GM23338 (cell line): ENCODE measurements around the gene CLEC14A. TPM values are rescaled to one million over a fixed set of nuclear protein-coding genes. Genes with fewer than 3 reads are reported as not detected.

ENCODE experiments used
- ATAC-seq: fragments of 200-7000 bp; cut with Tn5 transposase; 3 replicates; pipeline ENCODE4 v1.9.1; 2020
- DNase-seq: peaks from one replicate; pipeline ENCODE4 v3.0.0-alpha.2; 2015; ENCODE audit warnings: low spot score
- H2AFZ ChIP-seq: fragments of 200-600 bp; sonication (generic); 2 replicates; pipeline ENCODE4 v1.8.0; 2016; ENCODE audit warnings: antibody characterized with exemption, mild to moderate bottlenecking, moderate library complexity
- H3F3A ChIP-seq: fragments of 200-600 bp; sonication (generic); replicated peaks from 2 replicates; pipeline ENCODE4 v1.8.0; 2017; ENCODE audit warnings: antibody characterized with exemption, mixed run types, low read depth
- H3K27ac ChIP-seq: fragments of 200-600 bp; sonication (generic); 2 replicates; pipeline ENCODE4 v1.6.1; 2016; ENCODE audit warnings: low read depth
- H3K27me3 ChIP-seq: fragments of 200-600 bp; sonication (generic); 2 replicates; pipeline ENCODE4 v1.8.0; 2016; ENCODE audit warnings: mild to moderate bottlenecking, mixed run types, moderate library complexity; ENCODE audit not compliant: insufficient read depth
- H3K36me3 ChIP-seq: fragments of 200-600 bp; sonication (generic); 2 replicates; pipeline ENCODE4 v1.8.0; 2016; ENCODE audit warnings: mild to moderate bottlenecking; ENCODE audit not compliant: insufficient read depth
- H3K4me1 ChIP-seq: fragments of 200-600 bp; sonication (generic); 2 replicates; pipeline ENCODE4 v1.8.0; 2016; ENCODE audit warnings: mild to moderate bottlenecking, moderate library complexity; ENCODE audit not compliant: insufficient read depth
- H3K4me2 ChIP-seq: fragments of 200-600 bp; sonication (generic); 2 replicates; pipeline ENCODE4 v1.7.1; 2017; ENCODE audit warnings: mixed run types
- H3K4me3 ChIP-seq: fragments of 200-600 bp; sonication (generic); 2 replicates; pipeline ENCODE4 v1.6.1; 2016; ENCODE audit warnings: mixed run types
- H3K79me2 ChIP-seq: fragments of 200-600 bp; sonication (generic); replicated peaks from 2 replicates; pipeline ENCODE4 v1.8.0; 2017; ENCODE audit warnings: mild to moderate bottlenecking; ENCODE audit not compliant: insufficient read depth
- H3K9me2 ChIP-seq: fragments of 200-600 bp; sonication (generic); 2 replicates; pipeline ENCODE4 v1.8.0; 2017; ENCODE audit not compliant: insufficient read depth
- H4K20me1 ChIP-seq: fragments of 200-600 bp; sonication (generic); replicated peaks from 2 replicates; pipeline ENCODE4 v1.8.0; 2017; ENCODE audit warnings: mild to moderate bottlenecking; ENCODE audit not compliant: insufficient read depth
- H3K27ac Mint-ChIP-seq: 2 replicates; pipeline ENCODE4 v1.8.0; 2020; ENCODE audit warnings: inconsistent platforms, mild to moderate bottlenecking, moderate library complexity, mixed read lengths
- H3K27me3 Mint-ChIP-seq: 3 replicates; pipeline ENCODE4 v1.8.0; 2022; ENCODE audit warnings: low read depth, mild to moderate bottlenecking, moderate library complexity, mixed read lengths, inconsistent platforms; ENCODE audit not compliant: insufficient read depth, poor library complexity
- H3K36me3 Mint-ChIP-seq: 3 replicates; pipeline ENCODE4 v1.8.0; 2021; ENCODE audit warnings: low read depth, mild to moderate bottlenecking, inconsistent platforms, moderate library complexity, mixed read lengths
- H3K4me1 Mint-ChIP-seq: 3 replicates; pipeline ENCODE4 v1.8.0; 2020; ENCODE audit warnings: mild to moderate bottlenecking, inconsistent platforms, mixed read lengths
- H3K4me3 Mint-ChIP-seq: 3 replicates; pipeline ENCODE4 v1.8.0; 2021; ENCODE audit warnings: moderate library complexity, mild to moderate bottlenecking, inconsistent platforms, mixed read lengths
- H3K9me3 Mint-ChIP-seq: 3 replicates; pipeline ENCODE4 v1.8.0; 2020; ENCODE audit warnings: moderate library complexity, mild to moderate bottlenecking, inconsistent platforms, mixed read lengths
- CREB1 ChIP-seq: fragments of 250-450 bp; sonication (Bioruptor Pico); IDR thresholded peaks from 2 replicates; pipeline ENCODE4 v1.5.0; 2020; ENCODE audit warnings: low read depth, mild to moderate bottlenecking, moderate library complexity
- CTCF ChIP-seq, 2 experiments: fragments of 200-600 bp in 1 of 2; sonication (generic) in 1 of 2; conservative IDR thresholded peaks; 2 replicates each; pipeline versions ENCODE4 v1.5.1 to v1.6.1; 2016 to 2017; ENCODE audit warnings: antibody characterized with exemption in 2 of 2, low read depth in 2 of 2, mild to moderate bottlenecking in 2 of 2, moderate library complexity in 1 of 2
- ETS1 ChIP-seq: IDR thresholded peaks from 2 replicates; pipeline ENCODE4 v1.6.1; 2016; ENCODE audit warnings: antibody characterized with exemption
- EZH2 ChIP-seq: fragments of 200-600 bp; sonication (generic); IDR thresholded peaks from one replicate; pipeline ENCODE4 v1.8.0; 2017; ENCODE audit warnings: antibody characterized with exemption, mild to moderate bottlenecking, low read depth; ENCODE audit not compliant: unreplicated experiment
- EZH2phosphoT487 ChIP-seq: fragments of 200-600 bp; sonication (generic); IDR thresholded peaks from one replicate; pipeline ENCODE4 v1.8.1; 2018; ENCODE audit warnings: antibody characterized with exemption; ENCODE audit not compliant: unreplicated experiment
- NANOG ChIP-seq: IDR thresholded peaks from 2 replicates; pipeline ENCODE4 v1.6.1; 2016; ENCODE audit warnings: antibody characterized with exemption, borderline replicate concordance
- POLR2AphosphoS5 ChIP-seq: IDR thresholded peaks from 2 replicates; pipeline ENCODE4 v1.6.1; 2016; ENCODE audit warnings: antibody characterized with exemption, low read depth
- REST ChIP-seq: IDR thresholded peaks from one replicate; pipeline ENCODE4 v1.6.1; 2018; ENCODE audit warnings: antibody characterized with exemption; ENCODE audit not compliant: unreplicated experiment
- STAT1 ChIP-seq: IDR thresholded peaks from one replicate; pipeline ENCODE4 v1.6.1; 2016; ENCODE audit warnings: antibody characterized with exemption; ENCODE audit not compliant: unreplicated experiment
- ZNF114 ChIP-seq: fragments of 250-450 bp; sonication (Bioruptor Pico); IDR thresholded peaks from 2 replicates; pipeline ENCODE4 v1.5.0; 2020; ENCODE audit warnings: mild to moderate bottlenecking, moderate library complexity
- ZNF331 ChIP-seq: fragments of 250-450 bp; sonication (Bioruptor Pico); IDR thresholded peaks from 2 replicates; pipeline ENCODE4 v1.5.0; 2020; ENCODE audit warnings: low read depth, mild to moderate bottlenecking, moderate library complexity
- polyA plus RNA-seq: library from polyadenylated mRNA; unstranded; fragments of >200 nt; fragmentation: Nextera tagmentation; extraction: Ambion mirVana; gene quantifications from 2 replicates; pipeline ENCODE4 v1.2.1, GENCODE V29; 2016
- total RNA-seq: library from RNA; depleted of rRNA; stranded (reverse); fragments of >200 nt; shearing (Covaris generic); gene quantifications from 2 replicates; pipeline ENCODE4 v1.2.3, GENCODE V29; 2014

CLEC14A gene
- total and polyA plus RNA-seq, 2 experiments from 2014 or later: not detected

GRCh38 chr14:38205119-38205813, 50.6 kb downstream of the CLEC14A start:
- H2AFZ ChIP-seq: no peak overlapping the region
- H3K9me3 Mint-ChIP-seq: peaks cover 28% of the 10 kb centered on the region
- DNase-seq (peak; percentile 3), ATAC-seq (no peak)
- H3K4me3 ChIP-seq: no peak overlapping the region
- H3K4me3 Mint-ChIP-seq: no peak overlapping the region
- no peak overlapping the region; the same call in 1 of the 2 replicates for H3K27ac Mint-ChIP-seq
- H3K4me2 ChIP-seq: no peak overlapping the region
- H3K36me3 Mint-ChIP-seq: peaks cover 17% of the 10 kb centered on the region; the same call in 2 of the 3 replicates
- no peaks in the 10 kb centered on the region for H3K79me2 ChIP-seq
- peaks cover 29% of the 10 kb centered on the region; the same call in 1 of the 2 replicates for H3F3A ChIP-seq
- peaks cover 60% of the 10 kb centered on the region for H3K27me3 ChIP-seq
- H3K4me1 ChIP-seq: peaks cover 17% of the 10 kb centered on the region; the same call in 1 of the 2 replicates
- TF ChIP-seq STAT1: no peak
- no peak for TF ChIP-seq ZNF114
- TF ChIP-seq ZNF331 (CRISPR knock-in tag): no peak
- no peak for TF ChIP-seq ETS1
- no peak for TF ChIP-seq EZH2
- peak; percentile 44 for TF ChIP-seq POLR2AphosphoS5
- TF ChIP-seq EZH2phosphoT487: no peak
- TF ChIP-seq NANOG: no peak
- H3K9me2 ChIP-seq: no peaks in the 10 kb centered on the region
- H3K27me3 Mint-ChIP-seq: peaks cover 78% of the 10 kb centered on the region
- peaks cover 8% of the 10 kb centered on the region; the same call in 1 of the 2 replicates for H3K36me3 ChIP-seq
- H3K27ac ChIP-seq: no peak overlapping the region
- no peaks in the 10 kb centered on the region for H4K20me1 ChIP-seq
- peaks cover 44% of the 10 kb centered on the region for H3K4me1 Mint-ChIP-seq

- Histone ChIP-seq H3K4me3 (no peak overlapping the region), H3F3A (peaks cover 35% of the 10 kb centered on the region), H3K36me3 (peaks cover 14% of the 10 kb centered on the region), H3K4me1 (peaks cover 17% of the 10 kb centered on the region; the same call in 1 of the 2 replicates), H3K27ac (no peak overlapping the region), H3K27me3 (peaks cover 55% of the 10 kb centered on the region), H3K9me2 (no peaks in the 10 kb centered on the region), H2AFZ (no peak overlapping the region), H3K4me2 (no peak overlapping the region), H3K79me2 (no peaks in the 10 kb centered on the region), H4K20me1 (no peaks in the 10 kb centered on the region)
- H3K9me3 Mint-ChIP-seq: peaks cover 28% of the 10 kb centered on the region
- H3K4me3 Mint-ChIP-seq: no peak overlapping the region
- peaks cover 41% of the 10 kb centered on the region; the same call in 2 of the 3 replicates for H3K4me1 Mint-ChIP-seq
- no peak for DNase-seq
- H3K36me3 Mint-ChIP-seq: peaks cover 22% of the 10 kb centered on the region
- H3K27me3 Mint-ChIP-seq: peaks cover 75% of the 10 kb centered on the region
- no peak for ATAC-seq
- H3K27ac Mint-ChIP-seq: no peak overlapping the region; the same call in 1 of the 2 replicates
- TF ChIP-seq CREB1 (CRISPR knock-in tag) (no peak), STAT1 (no peak), NANOG (no peak), ZNF331 (CRISPR knock-in tag) (no peak), CTCF (conservative IDR thresholded peaks at IDR 0.05; ENCODE audit: low read depth in 2 of 2) (no peak), EZH2 (no peak), POLR2AphosphoS5 (no peak), ETS1 (no peak), REST (no peak)
Observed at GRCh38 chr14:38204719-38205115, 51.2 kb downstream of the CLEC14A start.
